Colonic mucosa (tissue), 4 donors: Measurements from ENCODE around the gene CNDP2. TPM values are rescaled to one million over a fixed set of nuclear protein-coding genes. Genes with fewer than 3 reads are reported as not detected.

Source experiments
- DNase-seq: peaks from one replicate; pipeline ENCODE4 v3.0.0-alpha.2; 2020
- H3K27ac ChIP-seq: fragments of 200-600 bp; one replicate; pipeline ENCODE4 v1.8.0; 2021
- H3K27me3 ChIP-seq: fragments of 200-600 bp; one replicate; pipeline ENCODE4 v1.8.0; 2021
- H3K36me3 ChIP-seq: fragments of 200-600 bp; one replicate; pipeline ENCODE4 v1.8.0; 2021
- H3K4me1 ChIP-seq: fragments of 200-600 bp; one replicate; pipeline ENCODE4 v1.8.0; 2021; ENCODE audit warnings: mild to moderate bottlenecking
- H3K4me3 ChIP-seq: fragments of 200-600 bp; one replicate; pipeline ENCODE4 v1.8.0; 2021
- H3K9ac ChIP-seq, 2 donors: one replicate each; pipeline ENCODE4 v1.7.0; 2013; ENCODE audit warnings: control low read depth in 2 of 2, low read depth in 2 of 2, low read length in 2 of 2
- H3K9me3 ChIP-seq: fragments of 200-600 bp; one replicate; pipeline ENCODE4 v1.8.0; 2021
- intact Hi-C: fragments of 100-400 bp; cut with DNase I; formaldehyde crosslinking; loops from one replicate; pipeline ENCODE4 v1.14.1; 2022
- total RNA-seq, 2 donors: library from RNA; stranded (reverse); fragmentation: NEBNext Ultra II Directional in 1 of 2; extraction: Animal tissue kit (Norgen Biotek cat#: 25700) in 1 of 2; gene quantifications; one replicate each; pipeline ENCODE4 v1.2.1, GENCODE V29; 2021
- TF ChIP-seq, protein P1 (sequence below): fragments of 200-600 bp; IDR thresholded peaks from one replicate; pipeline ENCODE4 v1.8.0; 2022; ENCODE audit warnings: antibody characterized with exemption, mild to moderate bottlenecking
- donor health status: healthy.
- donor health status: DM: no; HTN: no; CAD: no.
- donor health status: DM: no; HTN: no; CAD: no.

Gene CNDP2
- total RNA-seq, 2 donors from 2014 or later: 206 to 261 TPM

DNA sequence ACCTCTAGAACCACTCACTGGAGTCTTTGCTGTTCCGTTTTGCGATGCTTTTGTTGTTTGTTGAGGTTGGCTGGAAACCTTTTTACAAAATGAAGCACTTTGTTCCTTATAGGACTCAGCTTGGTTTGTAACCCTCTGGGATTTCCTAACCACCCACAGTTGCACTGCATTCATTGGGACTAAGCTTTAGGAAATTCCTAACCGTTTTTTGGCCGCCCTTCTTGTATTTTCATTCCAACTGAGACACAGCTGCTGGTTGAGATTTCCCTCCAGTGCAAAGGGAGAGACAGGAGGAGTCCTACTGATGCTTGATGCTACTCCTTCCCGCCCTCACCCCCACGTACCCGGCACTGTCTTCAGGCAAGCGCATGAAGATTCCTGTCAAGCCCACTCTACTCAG is 32.9 kb upstream of the CNDP2 start:
- Histone ChIP-seq H3K4me3 (no peak overlapping the region), H3K9me3 (no peaks in the 10 kb centered on the region), H3K9ac (no peak overlapping the region), H3K36me3 (no peaks in the 10 kb centered on the region), H3K27ac (no peak overlapping the region), H3K27me3 (peaks cover 8% of the 10 kb centered on the region), H3K4me1 (no peaks in the 10 kb centered on the region)
- TF ChIP-seq, protein P1, sequence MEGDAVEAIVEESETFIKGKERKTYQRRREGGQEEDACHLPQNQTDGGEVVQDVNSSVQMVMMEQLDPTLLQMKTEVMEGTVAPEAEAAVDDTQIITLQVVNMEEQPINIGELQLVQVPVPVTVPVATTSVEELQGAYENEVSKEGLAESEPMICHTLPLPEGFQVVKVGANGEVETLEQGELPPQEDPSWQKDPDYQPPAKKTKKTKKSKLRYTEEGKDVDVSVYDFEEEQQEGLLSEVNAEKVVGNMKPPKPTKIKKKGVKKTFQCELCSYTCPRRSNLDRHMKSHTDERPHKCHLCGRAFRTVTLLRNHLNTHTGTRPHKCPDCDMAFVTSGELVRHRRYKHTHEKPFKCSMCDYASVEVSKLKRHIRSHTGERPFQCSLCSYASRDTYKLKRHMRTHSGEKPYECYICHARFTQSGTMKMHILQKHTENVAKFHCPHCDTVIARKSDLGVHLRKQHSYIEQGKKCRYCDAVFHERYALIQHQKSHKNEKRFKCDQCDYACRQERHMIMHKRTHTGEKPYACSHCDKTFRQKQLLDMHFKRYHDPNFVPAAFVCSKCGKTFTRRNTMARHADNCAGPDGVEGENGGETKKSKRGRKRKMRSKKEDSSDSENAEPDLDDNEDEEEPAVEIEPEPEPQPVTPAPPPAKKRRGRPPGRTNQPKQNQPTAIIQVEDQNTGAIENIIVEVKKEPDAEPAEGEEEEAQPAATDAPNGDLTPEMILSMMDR: no peak
- no peak for DNase-seq
- intact Hi-C loops: no loop called here

DNA sequence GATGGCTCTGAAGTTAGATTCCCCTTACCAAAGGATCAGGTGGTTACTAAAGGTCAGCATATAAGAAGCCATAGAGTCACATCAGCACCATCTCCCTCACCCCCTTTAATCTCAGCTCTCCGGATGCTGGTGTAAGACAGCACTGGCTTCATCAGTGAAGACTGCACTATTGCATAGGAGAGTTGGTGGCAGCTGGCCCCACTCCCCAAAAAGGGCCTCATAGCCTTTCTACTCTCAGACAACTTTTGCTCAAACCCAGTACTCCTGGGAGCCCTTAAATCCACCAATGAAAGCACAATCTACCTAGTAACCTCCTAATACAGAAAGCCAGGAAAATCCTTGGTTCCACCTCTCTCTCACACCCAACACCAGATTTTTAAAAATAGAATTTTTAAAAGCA is 32.2 kb upstream of the CNDP2 start:
- intact Hi-C loops: no loop called here
- H3K9me3 ChIP-seq: no peaks in the 10 kb centered on the region
- no peak overlapping the region for H3K27ac ChIP-seq
- peaks cover under 1% of the 10 kb centered on the region for H3K27me3 ChIP-seq
- TF ChIP-seq, protein P1: no peak
- H3K36me3 ChIP-seq: no peaks in the 10 kb centered on the region
- no peak for DNase-seq
- H3K4me1 ChIP-seq: no peaks in the 10 kb centered on the region
- H3K9ac ChIP-seq: no peak overlapping the region
- no peak overlapping the region for H3K4me3 ChIP-seq

DNA sequence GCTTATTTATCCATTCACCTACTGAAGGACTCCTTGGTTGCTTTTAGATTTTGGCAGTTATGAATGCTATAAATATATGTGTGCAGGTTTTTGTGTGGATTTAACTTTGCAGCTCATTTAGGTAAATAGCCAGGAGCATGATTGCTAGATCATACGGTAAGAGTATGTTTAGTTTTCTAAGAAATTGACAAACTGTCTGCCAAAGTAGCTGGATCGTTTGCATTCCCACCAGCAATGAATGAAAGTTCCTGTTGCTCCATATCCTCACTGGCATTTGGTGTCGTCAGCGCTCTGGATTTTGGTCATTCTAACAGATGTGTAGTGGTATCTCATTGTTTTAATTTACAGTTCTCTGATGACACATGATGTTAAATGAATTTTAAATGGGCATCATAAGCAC is 30.4 kb upstream of the CNDP2 start:
- no peaks in the 10 kb centered on the region for H3K9me3 ChIP-seq
- H3K4me3 ChIP-seq: no peak overlapping the region
- no peak for DNase-seq
- intact Hi-C loops: no loop called here
- no peak overlapping the region for H3K9ac ChIP-seq
- no peaks in the 10 kb centered on the region for H3K27me3 ChIP-seq
- no peaks in the 10 kb centered on the region for H3K36me3 ChIP-seq
- H3K27ac ChIP-seq: no peak overlapping the region
- TF ChIP-seq, protein P1: no peak
- no peaks in the 10 kb centered on the region for H3K4me1 ChIP-seq

DNA sequence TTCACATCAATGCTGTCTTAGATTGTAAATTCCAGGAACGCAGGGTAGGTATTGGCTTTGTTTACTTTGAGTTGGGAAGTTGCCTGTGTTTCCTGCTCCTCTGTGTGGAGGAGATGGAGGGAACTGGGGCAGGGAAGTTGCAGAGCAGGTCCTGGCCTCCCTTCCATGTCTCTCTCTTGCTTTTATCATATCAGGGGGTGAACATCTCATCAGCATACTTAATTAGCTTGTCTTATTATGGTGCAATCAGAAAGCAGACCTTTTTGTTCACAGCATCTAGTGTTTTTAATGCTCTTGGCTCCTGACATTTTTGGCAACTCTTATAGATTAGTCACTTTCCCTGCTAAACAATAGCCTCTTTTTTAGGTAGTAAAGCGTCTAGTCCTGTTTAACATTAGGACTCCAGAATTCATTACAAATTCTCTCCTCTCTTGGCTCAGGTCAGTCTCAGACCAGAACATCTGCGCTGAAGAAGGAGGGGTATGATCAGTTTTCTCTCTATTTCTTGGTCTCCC is 27.6 kb upstream of the CNDP2 start:
- no peaks in the 10 kb centered on the region for H3K9me3 ChIP-seq
- TF ChIP-seq, protein P1: no peak
- H3K27me3 ChIP-seq: no peaks in the 10 kb centered on the region
- H3K36me3 ChIP-seq: no peaks in the 10 kb centered on the region
- H3K27ac ChIP-seq: no peak overlapping the region
- intact Hi-C loops: no loop called here
- no peaks in the 10 kb centered on the region for H3K4me1 ChIP-seq
- no peak overlapping the region for H3K4me3 ChIP-seq
- DNase-seq: no peak
- no peak overlapping the region for H3K9ac ChIP-seq

DNA sequence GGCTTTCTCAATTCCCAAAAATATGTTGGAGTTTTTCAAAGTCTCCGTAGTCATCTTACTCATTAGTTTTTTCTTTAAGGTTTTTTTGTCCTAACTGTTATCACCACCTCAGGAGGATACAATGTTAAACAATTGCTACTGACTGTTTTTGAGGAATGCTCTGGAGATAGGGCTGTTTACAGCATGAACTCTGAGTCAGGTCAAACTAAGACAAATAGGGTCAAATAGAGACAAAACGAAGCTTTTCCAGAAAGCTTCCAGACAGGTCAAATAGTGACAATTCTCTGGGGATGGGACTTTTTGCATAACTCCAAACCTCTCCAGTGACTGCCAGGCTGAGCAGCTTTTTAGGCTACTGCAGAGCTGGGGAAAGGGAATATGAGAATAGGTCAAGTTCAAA is 23.9 kb upstream of the CNDP2 start:
- no peaks in the 10 kb centered on the region for H3K9me3 ChIP-seq
- H3K27me3 ChIP-seq: no peaks in the 10 kb centered on the region
- no peaks in the 10 kb centered on the region for H3K4me1 ChIP-seq
- intact Hi-C loops: no loop called here
- no peak overlapping the region for H3K27ac ChIP-seq
- no peak overlapping the region for H3K9ac ChIP-seq
- no peaks in the 10 kb centered on the region for H3K36me3 ChIP-seq
- TF ChIP-seq, protein P1: no peak
- DNase-seq: no peak
- H3K4me3 ChIP-seq: no peak overlapping the region
